H1 (cell line): Measurements from ENCODE around the gene CCDC137. TPM values are rescaled to one million over a fixed set of nuclear protein-coding genes. Genes with fewer than 3 reads are reported as not detected.

Experiments
- CTCF ChIA-PET: fragments of 300-600 bp; sonication (Branson Sonifier 250); formaldehyde crosslinking; loops from one replicate; lab custom pipeline; 2021; ENCODE audit not compliant: partially characterized antibody; lab: Charles Lee
- POLR2A ChIA-PET: fragments of 300-600 bp; sonication (Branson Sonifier 250); formaldehyde crosslinking; loops from one replicate; lab custom pipeline; 2021; ENCODE audit warnings: inconsistent platforms; ENCODE audit not compliant: partially characterized antibody; lab: Charles Lee
- DNase-seq, 2 experiments: peaks; one replicate each; pipeline versions ENCODE4 v3.0.0 to v3.0.0-alpha.2; 2010 to 2022; ENCODE audit warnings: low spot score in 2 of 2, low read depth in 1 of 2, mixed read lengths in 1 of 2
- FAIRE-seq: peaks from 2 replicates; lab custom pipeline; 2011; peaks lifted over from hg19 to GRCh38; lab: Jason Lieb, UNC
- H2AFZ ChIP-seq: 2 replicates; pipeline ENCODE4 v1.8.1; 2012; ENCODE audit warnings: low read length, inconsistent platforms
- H2AK5ac ChIP-seq: 2 replicates; pipeline ENCODE4 v1.6.1; 2013; ENCODE audit warnings: low read depth, low read length
- H2BK120ac ChIP-seq: replicated peaks from 2 replicates; pipeline ENCODE3; 2013; ENCODE audit warnings: low read depth, low read length, inconsistent platforms
- H2BK12ac ChIP-seq: 2 replicates; pipeline ENCODE4 v1.6.1; 2013; ENCODE audit warnings: low read depth, low read length
- H2BK15ac ChIP-seq: 2 replicates; pipeline ENCODE4 v1.6.1; 2013; ENCODE audit warnings: low read length
- H2BK20ac ChIP-seq: 2 replicates; pipeline ENCODE4 v1.6.1; 2013; ENCODE audit warnings: low read length
- H2BK5ac ChIP-seq: 2 replicates; pipeline ENCODE4 v1.6.1; 2013; ENCODE audit warnings: low read depth, low read length
- H3K14ac ChIP-seq: 2 replicates; pipeline ENCODE4 v1.6.1; 2013; ENCODE audit warnings: inconsistent platforms; ENCODE audit not compliant: insufficient read length
- H3K18ac ChIP-seq: 2 replicates; pipeline ENCODE4 v1.6.1; 2013; ENCODE audit warnings: low read length; ENCODE audit errors: extremely low read depth
- H3K23ac ChIP-seq: 2 replicates; pipeline ENCODE4 v1.6.1; 2013; ENCODE audit warnings: inconsistent platforms; ENCODE audit not compliant: insufficient read length
- H3K23me2 ChIP-seq: 2 replicates; pipeline ENCODE4 v1.6.1; 2013; ENCODE audit warnings: low read depth, low read length
- H3K27ac ChIP-seq: 2 replicates; pipeline ENCODE4 v1.6.1; 2011; ENCODE audit warnings: low read depth, low read length, inconsistent platforms
- H3K27me3 ChIP-seq, 4 experiments: replicated peaks in 1 of 4; 1 replicate in 1 of 4; 2 replicates in 3 of 4; pipeline versions ENCODE4 v1.6.1 to v1.8.1; 2011 to 2013; ENCODE audit warnings: low read length in 3 of 4, mild to moderate bottlenecking in 3 of 4, inconsistent platforms in 2 of 4, mixed read lengths in 2 of 4, moderate library complexity in 1 of 4; ENCODE audit not compliant: control insufficient read depth in 3 of 4, insufficient read depth in 3 of 4; ENCODE audit errors: extremely low read depth in 1 of 4
- H3K36me3 ChIP-seq, 4 experiments: 2 replicates each; pipeline versions ENCODE4 v1.6.1 to v1.8.1; 2011 to 2013; ENCODE audit warnings: mild to moderate bottlenecking in 4 of 4, low read length in 3 of 4, moderate library complexity in 2 of 4, control low read depth in 1 of 4, inconsistent platforms in 1 of 4; ENCODE audit not compliant: insufficient read depth in 4 of 4, control insufficient read depth in 2 of 4
- H3K4ac ChIP-seq: replicated peaks from 2 replicates; pipeline ENCODE3; 2013; ENCODE audit warnings: low read length, low read depth, mixed read lengths, inconsistent platforms; ENCODE audit not compliant: insufficient read length
- H3K4me1 ChIP-seq, 4 experiments: replicated peaks in 1 of 4; 1 replicate in 1 of 4; 2 replicates in 3 of 4; pipeline versions ENCODE4 v1.6.1 to v1.8.1; 2011 to 2013; ENCODE audit warnings: low read length in 3 of 4, inconsistent platforms in 2 of 4, mixed read lengths in 1 of 4; ENCODE audit not compliant: insufficient read depth in 4 of 4, control insufficient read depth in 3 of 4
- H3K4me2 ChIP-seq, 2 experiments: 2 replicates each; pipeline versions ENCODE4 v1.6.1 to v1.8.1; 2011 to 2013; ENCODE audit warnings: low read depth in 2 of 2, low read length in 2 of 2, control low read depth in 1 of 2, inconsistent platforms in 1 of 2, mild to moderate bottlenecking in 1 of 2; ENCODE audit not compliant: insufficient read depth in 1 of 2
- H3K4me3 ChIP-seq, 4 experiments: fragments of 200-600, 300-600 bp in 1 of 4; sonication (generic), shearing (Covaris generic), sonication (Bioruptor Twin) in 1 of 4; 2 replicates each; pipeline versions ENCODE4 v1.5.1 to v1.8.1; 2011 to 2016; ENCODE audit warnings: low read length in 4 of 4, low read depth in 3 of 4, control low read depth in 2 of 4, inconsistent platforms in 2 of 4, mild to moderate bottlenecking in 2 of 4, mixed read lengths in 1 of 4, moderate library complexity in 1 of 4; ENCODE audit not compliant: insufficient read depth in 2 of 4; ENCODE audit errors: extremely low read depth in 1 of 4
- H3K56ac ChIP-seq: replicated peaks from 2 replicates; pipeline ENCODE3; 2013; ENCODE audit warnings: low read depth, mild to moderate bottlenecking, mixed read lengths, low read length, inconsistent platforms; ENCODE audit not compliant: insufficient read length
- H3K79me1 ChIP-seq: 2 replicates; pipeline ENCODE4 v1.6.1; 2013; ENCODE audit warnings: low read depth, low read length, control low read depth
- H3K79me2 ChIP-seq, 2 experiments: 2 replicates each; pipeline versions ENCODE4 v1.6.1 to v1.8.1; 2012 to 2013; ENCODE audit warnings: low read length in 2 of 2, mild to moderate bottlenecking in 2 of 2, inconsistent platforms in 1 of 2; ENCODE audit not compliant: insufficient read depth in 2 of 2, control insufficient read depth in 1 of 2
- H3K9ac ChIP-seq, 4 experiments: replicated peaks in 1 of 4; 1 replicate in 1 of 4; 2 replicates in 3 of 4; pipeline versions ENCODE4 v1.6.1 to v1.8.1; 2011 to 2013; ENCODE audit warnings: low read depth in 3 of 4, low read length in 3 of 4, control low read depth in 2 of 4, mild to moderate bottlenecking in 2 of 4, moderate library complexity in 2 of 4, inconsistent platforms in 1 of 4; ENCODE audit errors: extremely low read depth in 1 of 4
- H3K9me3 ChIP-seq, 2 experiments: 2 replicates each; pipeline versions ENCODE4 v1.6.1 to v1.8.1; 2012 to 2013; ENCODE audit warnings: mild to moderate bottlenecking in 2 of 2, moderate library complexity in 2 of 2, control low read depth in 1 of 2, inconsistent platforms in 1 of 2, low read depth in 1 of 2, low read length in 1 of 2, mixed read lengths in 1 of 2; ENCODE audit not compliant: insufficient read depth in 2 of 2
- H4K20me1 ChIP-seq, 2 experiments: replicated peaks in 1 of 2; 2 replicates each; pipeline versions ENCODE3 to v1.8.1; 2011 to 2013; ENCODE audit warnings: inconsistent platforms in 2 of 2, low read length in 2 of 2, mild to moderate bottlenecking in 1 of 2; ENCODE audit not compliant: insufficient read depth in 2 of 2, control insufficient read depth in 1 of 2
- H4K5ac ChIP-seq: 2 replicates; pipeline ENCODE4 v1.6.1; 2013; ENCODE audit warnings: low read length, low read depth, mixed read lengths, inconsistent platforms; ENCODE audit not compliant: insufficient read length
- H4K8ac ChIP-seq: 2 replicates; pipeline ENCODE4 v1.8.0; 2013; ENCODE audit warnings: mild to moderate bottlenecking, moderate library complexity, low read length, inconsistent platforms; ENCODE audit not compliant: insufficient read depth; ENCODE audit errors: extremely low read depth
- H4K91ac ChIP-seq: replicated peaks from 2 replicates; pipeline ENCODE3; 2013; ENCODE audit warnings: low read length, mixed read lengths, inconsistent platforms; ENCODE audit not compliant: insufficient read length
- BACH1 ChIP-seq: IDR thresholded peaks from 2 replicates; pipeline ENCODE4 v1.6.1; 2012; ENCODE audit warnings: low read length, improper control_type of control experiment
- E2F6 ChIP-seq: IDR thresholded peaks from 2 replicates; pipeline ENCODE4 v1.6.1; 2012; ENCODE audit warnings: inconsistent platforms
- JUND ChIP-seq: IDR thresholded peaks from 2 replicates; pipeline ENCODE4 v1.6.1; 2011; ENCODE audit warnings: mild to moderate bottlenecking, improper control_type of control experiment, low read length
- POU5F1 ChIP-seq: IDR thresholded peaks from 2 replicates; pipeline ENCODE4 v1.6.1; 2011; ENCODE audit warnings: low read depth, mild to moderate bottlenecking, low read length, moderate library complexity
- RFX5 ChIP-seq: IDR thresholded peaks from 2 replicates; pipeline ENCODE4 v1.6.1; 2011; ENCODE audit warnings: low read depth, low read length, improper control_type of control experiment, borderline replicate concordance
- RXRA ChIP-seq: IDR thresholded peaks from 2 replicates; pipeline ENCODE4 v1.6.1; 2011; ENCODE audit warnings: low read depth, mild to moderate bottlenecking, low read length, moderate library complexity; ENCODE audit not compliant: insufficient read depth
- SRF ChIP-seq: IDR thresholded peaks from 2 replicates; pipeline ENCODE4 v1.6.1; 2011; ENCODE audit warnings: mild to moderate bottlenecking, low read depth, low read length, moderate library complexity
- TBP ChIP-seq: IDR thresholded peaks from 2 replicates; pipeline ENCODE4 v1.6.1; 2011; ENCODE audit warnings: low read depth, low read length, improper control_type of control experiment
- WGBS, 2 experiments: shearing (Covaris generic) in 1 of 2; methylation state at CpG; one replicate each; pipeline versions ENCODE4 v1.1.6 to v1.1.7; 2013 to 2015; ENCODE audit warnings: low lambda C conversion rate in 2 of 2, mixed read lengths in 2 of 2, inconsistent platforms in 1 of 2, low coverage in 1 of 2, missing lambda C conversion rate in 1 of 2; ENCODE audit not compliant: insufficient replicate concordance in 2 of 2, insufficient coverage in 1 of 2, insufficient read length in 1 of 2; ENCODE audit errors: extremely low coverage in 1 of 2, missing lambda C conversion rate in 1 of 2; 5-methylcytosine and 5-hydroxymethylcytosine counted together
- polyA plus RNA-seq, 7 experiments: library from polyadenylated mRNA; depleted of rRNA in 3 of 7; stranded (reverse) in 5 of 7; unstranded in 2 of 7; fragments of >200 nt in 5 of 7; fragments of 200-250 nt in 2 of 7; gene quantifications; 1 replicate in 5 of 7; 2 replicates in 1 of 7; 4 replicates in 1 of 7; pipeline versions ENCODE4 v1.2.1 to v1.2.3, GENCODE V29; 2011 to 2013; ENCODE audit warnings: missing spikeins in 2 of 7, mixed read lengths in 2 of 7
- total RNA-seq: library from RNA; stranded (reverse); fragmentation: NEBNext Ultra II Directional; extraction: Animal tissue kit (Norgen Biotek cat#: 25700); gene quantifications from 2 replicates; pipeline ENCODE4 v1.2.1, GENCODE V29; 2021
- TF ChIP-seq, protein P1 (sequence below), 3 experiments: IDR thresholded peaks; 1 replicate in 2 of 3; 2 replicates in 1 of 3; pipeline versions ENCODE4 v1.5.1 to v1.6.1; 2011; ENCODE audit warnings: low read length in 3 of 3, mild to moderate bottlenecking in 3 of 3, inconsistent platforms in 2 of 3, low read depth in 1 of 3, moderate library complexity in 1 of 3; ENCODE audit not compliant: insufficient read depth in 1 of 3; ENCODE audit errors: control extremely low read depth in 1 of 3

CCDC137 gene
- total and polyA plus RNA-seq, 2 of the 8 experiments (the other 6 are each of a cell fraction or from before 2014, with no cell fraction given): 17.6 to 38.6 TPM

- no peak for DNase-seq
- Histone ChIP-seq H3K4me3 (no peak overlapping the region), H3K36me3 (no peaks in the 10 kb centered on the region), H2BK12ac (0 out of 2 replicates have a peak overlapping the region, but pooled peaks have one; percentile 39), H3K4ac (no peak overlapping the region), H3K4me1 (peaks cover 0 to 10% (median 7%) of the 10 kb centered on the region in 4 experiments; a peak in 6 of 7 replicates), H2BK120ac (no peak overlapping the region), H3K79me1 (peaks cover 3% of the 10 kb centered on the region; the same call in 1 of the 2 replicates), H2BK5ac (no peak overlapping the region), H4K91ac (peak overlapping the region; percentile 54), H3K18ac (no peak overlapping the region), H4K20me1 (no peaks in the 10 kb centered on the region), H3K9me3 (no peaks in the 10 kb centered on the region), H3K27me3 (no peaks in the 10 kb centered on the region), H4K5ac (no peak overlapping the region), H3K4me2 (no peak overlapping the region), H2BK20ac (no peak overlapping the region), H3K14ac (no peak overlapping the region), H3K56ac (no peak overlapping the region), H3K79me2 (no peaks in the 10 kb centered on the region), H3K9ac (peak overlapping the region in 1 of 4 experiments; percentile 30; a peak in 1 of 7 replicates), H3K23ac (no peak overlapping the region), H2BK15ac (peak overlapping the region; percentile 72; the same call in 1 of the 2 replicates), H3K23me2 (no peaks in the 10 kb centered on the region), H3K27ac (no peak overlapping the region), H2AK5ac (no peak overlapping the region), H4K8ac (no peak overlapping the region), H2AFZ (no peak overlapping the region)
- CTCF ChIA-PET: interaction anchor here (0.7 to 1.8 kb wide), 4 partner anchors 10 to 16 kb away, joined by 3 to 7 read pairs (median 4); no protein-coding TSS in a partner anchor
- WGBS, 2 experiments: 94% methylated on average over 18 of the region's 18 CpGs; no CpG with 5 or more reads in 1 of the 2 experiments
- FAIRE-seq: no peak
- POLR2A ChIA-PET: interaction anchor here (1.6 to 3.7 kb wide), 4 partner anchors 8 to 47 kb away, joined by 4 to 17 read pairs (median 10); partner anchors contain the start of genes CCDC137, MRPL12 and OXLD1
- no peak for TF ChIP-seq SRF
- no peak for TF ChIP-seq JUND
- no peak for TF ChIP-seq TBP
- TF ChIP-seq E2F6: 0 out of 2 replicates have a peak, but pooled peaks have one; percentile 18
- TF ChIP-seq, protein P1, sequence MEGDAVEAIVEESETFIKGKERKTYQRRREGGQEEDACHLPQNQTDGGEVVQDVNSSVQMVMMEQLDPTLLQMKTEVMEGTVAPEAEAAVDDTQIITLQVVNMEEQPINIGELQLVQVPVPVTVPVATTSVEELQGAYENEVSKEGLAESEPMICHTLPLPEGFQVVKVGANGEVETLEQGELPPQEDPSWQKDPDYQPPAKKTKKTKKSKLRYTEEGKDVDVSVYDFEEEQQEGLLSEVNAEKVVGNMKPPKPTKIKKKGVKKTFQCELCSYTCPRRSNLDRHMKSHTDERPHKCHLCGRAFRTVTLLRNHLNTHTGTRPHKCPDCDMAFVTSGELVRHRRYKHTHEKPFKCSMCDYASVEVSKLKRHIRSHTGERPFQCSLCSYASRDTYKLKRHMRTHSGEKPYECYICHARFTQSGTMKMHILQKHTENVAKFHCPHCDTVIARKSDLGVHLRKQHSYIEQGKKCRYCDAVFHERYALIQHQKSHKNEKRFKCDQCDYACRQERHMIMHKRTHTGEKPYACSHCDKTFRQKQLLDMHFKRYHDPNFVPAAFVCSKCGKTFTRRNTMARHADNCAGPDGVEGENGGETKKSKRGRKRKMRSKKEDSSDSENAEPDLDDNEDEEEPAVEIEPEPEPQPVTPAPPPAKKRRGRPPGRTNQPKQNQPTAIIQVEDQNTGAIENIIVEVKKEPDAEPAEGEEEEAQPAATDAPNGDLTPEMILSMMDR (IDR thresholded peaks at IDR 0.05; ENCODE audit: control extremely low read depth in 1 of 3, insufficient read depth in 1 of 3, low read depth in 1 of 3, low read length in 3 of 3): no peak
- TF ChIP-seq RFX5: no peak
- TF ChIP-seq BACH1: no peak
- TF ChIP-seq POU5F1: no peak
- TF ChIP-seq RXRA: no peak
Observed at GRCh38 chr17:81655378-81656117, 11.0 kb upstream of the CCDC137 start.
